HG03108 (cell line): ENCODE measurements around the gene PDE10A.

Experiments used
- ATAC-seq: cut with Tn5 transposase; IDR thresholded peaks from one replicate; pipeline ENCODE4 v1.9.1; 2021; ENCODE audit warnings: moderate library complexity; ENCODE audit not compliant: unreplicated experiment

PDE10A gene

GRCh38 chr6:165300422-165300936 lies 362.6 kb downstream of the PDE10A start:
- no peak for ATAC-seq

GRCh38 chr6:165298875-165299274 lies 364.2 kb downstream of the PDE10A start:
- ATAC-seq: no peak

- ATAC-seq: no peak
Observed at GRCh38 chr6:165298402-165298801, 364.6 kb downstream of the PDE10A start.

GRCh38 chr6:165292657-165293056 lies 370.4 kb downstream of the PDE10A start:
- no peak for ATAC-seq
